ENCODE data around the gene CA10. TPM values are rescaled to one million over a fixed set of nuclear protein-coding genes. Genes with fewer than 3 reads are reported as not detected.

The CA10 gene
- total RNA-seq, 2 experiments from 2014 or later = not detected

GRCh38 chr17:52128721-52129120 lies 29.8 kb downstream of the CA10 start:
- no peak overlapping the region for H3K4me3 Mint-ChIP-seq
- H3K4me3 ChIP-seq (ENCODE audit: low read length) = no peak overlapping the region
- H3K36me3 Mint-ChIP-seq (ENCODE audit: low read depth) = no peaks in the 10 kb centered on the region
- peaks cover 4% of the 10 kb centered on the region for H3K9me3 Mint-ChIP-seq
- CTCF ChIA-PET = no interaction called here
- ATAC-seq (ENCODE audit: poor library complexity) = no peak
- no peaks in the 10 kb centered on the region for H3K27me3 ChIP-seq (ENCODE audit: control insufficient read depth in 1 of 2, insufficient read depth in 2 of 2, low read length in 2 of 2)
- no peak overlapping the region for H3K27ac Mint-ChIP-seq
- H3K4me1 ChIP-seq (ENCODE audit: insufficient read depth, low read length) = no peaks in the 10 kb centered on the region
- H3K27me3 Mint-ChIP-seq = peaks cover 6% of the 10 kb centered on the region
- no peak for TF ChIP-seq CTCF (IDR thresholded peaks at IDR 0.05)
- H3K27ac ChIP-seq (ENCODE audit: low read depth in 1 of 2, low read length in 2 of 2) = no peak overlapping the region
- no peak for DNase-seq
- intact Hi-C loops (cut with DNase I, micrococcal nuclease) = no loop called here
- no peaks in the 10 kb centered on the region for H3K4me1 Mint-ChIP-seq (ENCODE audit: low read depth)
- POLR2A ChIA-PET = no interaction called here
- H3K9me3 ChIP-seq (ENCODE audit: control insufficient read depth in 1 of 2, insufficient read depth in 1 of 2, low read length in 2 of 2) = no peaks in the 10 kb centered on the region
- no peaks in the 10 kb centered on the region for H3K36me3 ChIP-seq (ENCODE audit: insufficient read depth, low read length)

GRCh38 chr17:52124993-52125392 lies 33.5 kb downstream of the CA10 start:
- H3K36me3 Mint-ChIP-seq (ENCODE audit: low read depth) = no peaks in the 10 kb centered on the region
- H3K4me1 ChIP-seq (ENCODE audit: insufficient read depth, low read length) = no peaks in the 10 kb centered on the region
- ATAC-seq (ENCODE audit: poor library complexity) (no peak), DNase-seq (no peak)
- H3K27ac Mint-ChIP-seq = no peak overlapping the region
- H3K4me3 Mint-ChIP-seq = no peak overlapping the region
- peaks cover 0 to 3% of the 10 kb centered on the region in 2 experiments for H3K9me3 ChIP-seq (ENCODE audit: control insufficient read depth in 1 of 2, insufficient read depth in 1 of 2, low read length in 2 of 2)
- ChIA-PET CTCF (no interaction called here), POLR2A (no interaction called here)
- H3K27me3 ChIP-seq (ENCODE audit: control insufficient read depth in 1 of 2, insufficient read depth in 2 of 2, low read length in 2 of 2) = no peaks in the 10 kb centered on the region
- no peaks in the 10 kb centered on the region for H3K4me1 Mint-ChIP-seq (ENCODE audit: low read depth)
- H3K36me3 ChIP-seq (ENCODE audit: insufficient read depth, low read length) = no peaks in the 10 kb centered on the region
- intact Hi-C loops (cut with DNase I, micrococcal nuclease) = no loop called here
- no peak overlapping the region for H3K27ac ChIP-seq (ENCODE audit: low read depth in 1 of 2, low read length in 2 of 2)
- no peak overlapping the region for H3K4me3 ChIP-seq (ENCODE audit: low read length)
- no peak for TF ChIP-seq CTCF (IDR thresholded peaks at IDR 0.05)
- no peaks in the 10 kb centered on the region for H3K9me3 Mint-ChIP-seq
- H3K27me3 Mint-ChIP-seq = peaks cover 11% of the 10 kb centered on the region

GRCh38 chr17:52124561-52124960 lies 34.0 kb downstream of the CA10 start:
- DNase-seq = no peak
- intact Hi-C loops (cut with DNase I, micrococcal nuclease) = no loop called here
- Histone ChIP-seq H3K4me1 (ENCODE audit: insufficient read depth, low read length) (no peaks in the 10 kb centered on the region), H3K9me3 (ENCODE audit: control insufficient read depth in 1 of 2, insufficient read depth in 1 of 2, low read length in 2 of 2) (peaks cover 0 to 3% of the 10 kb centered on the region in 2 experiments), H3K36me3 (ENCODE audit: insufficient read depth, low read length) (no peaks in the 10 kb centered on the region), H3K27ac (ENCODE audit: low read depth in 1 of 2, low read length in 2 of 2) (no peak overlapping the region), H3K27me3 (ENCODE audit: control insufficient read depth in 1 of 2, insufficient read depth in 2 of 2, low read length in 2 of 2) (no peaks in the 10 kb centered on the region), H3K4me3 (ENCODE audit: low read length) (no peak overlapping the region)
- H3K27me3 Mint-ChIP-seq = peaks cover 7% of the 10 kb centered on the region
- H3K9me3 Mint-ChIP-seq = no peaks in the 10 kb centered on the region
- no peaks in the 10 kb centered on the region for H3K4me1 Mint-ChIP-seq (ENCODE audit: low read depth)
- TF ChIP-seq CTCF (IDR thresholded peaks at IDR 0.05) = no peak
- POLR2A ChIA-PET = no interaction called here
- H3K27ac Mint-ChIP-seq = no peak overlapping the region
- ATAC-seq (ENCODE audit: poor library complexity) = no peak
- no peak overlapping the region for H3K4me3 Mint-ChIP-seq
- CTCF ChIA-PET = no interaction called here
- no peaks in the 10 kb centered on the region for H3K36me3 Mint-ChIP-seq (ENCODE audit: low read depth)
